ENCODE data around the gene PRR29.
A peak's percentile ranks its signal among the peaks of the same experiment; 100 is the strongest.

PRR29 gene

GRCh38 chr17:64020056-64020766 lies 22.1 kb downstream of the PRR29 start, which contains the start of gene ICAM2:
Gene ICAM2 (minus strand): TSS chr17:64020633. CDS start chr17:64006691, 13,942 bp downstream.
- H3K9me3 ChIP-seq (ENCODE audit: low read length) = no peaks in the 10 kb centered on the region
- TF ChIP-seq CTCF (IDR thresholded peaks at IDR 0.05; ENCODE audit: low read length) (no peak), EZH2 (IDR thresholded peaks at IDR 0.05; ENCODE audit: borderline replicate concordance, low read length) (no peak)
- H3K4me1 ChIP-seq (ENCODE audit: insufficient read depth, low read length, severe bottlenecking) = peaks cover 93% of the 10 kb centered on the region
- no peak within 1 kb of the TSS for H2AFZ ChIP-seq (ENCODE audit: low read length)
- H3K4me2 ChIP-seq (ENCODE audit: low read length) = peak within 1 kb of the TSS; percentile 87
- no peaks in the 10 kb centered on the region for H4K20me1 ChIP-seq (ENCODE audit: insufficient read depth, low read length)
- H3K79me2 ChIP-seq (ENCODE audit: insufficient read depth, low read length) = peaks cover 30% of the 10 kb centered on the region
- H3K9ac ChIP-seq (ENCODE audit: low read length) = peak within 1 kb of the TSS; percentile 93
- no peaks in the 10 kb centered on the region for H3K27me3 ChIP-seq (ENCODE audit: insufficient read depth, low read length)
- peaks cover 26% of the 10 kb centered on the region for H3F3A ChIP-seq (ENCODE audit: insufficient read depth, low read length)
- H3K36me3 ChIP-seq (ENCODE audit: insufficient read depth, low read length) = no peaks in the 10 kb centered on the region
- peak within 1 kb of the TSS; percentile 100 for H3K27ac ChIP-seq (ENCODE audit: low read depth, low read length, poor library complexity, severe bottlenecking)
- peak within 1 kb of the TSS; percentile 75 for H3K4me3 ChIP-seq (ENCODE audit: low read depth, low read length, poor library complexity, severe bottlenecking)
- no peaks in the 10 kb centered on the region for H3K9me2 ChIP-seq (ENCODE audit: low read depth, low read length)

- H3F3A ChIP-seq (ENCODE audit: insufficient read depth, low read length) = peaks cover 21% of the 10 kb centered on the region
- H3K36me3 ChIP-seq (ENCODE audit: insufficient read depth, low read length) = no peaks in the 10 kb centered on the region
- no peaks in the 10 kb centered on the region for H3K27me3 ChIP-seq (ENCODE audit: insufficient read depth, low read length)
- H3K4me2 ChIP-seq (ENCODE audit: low read length) = no peak overlapping the region
- H3K79me2 ChIP-seq (ENCODE audit: insufficient read depth, low read length) = peaks cover 10% of the 10 kb centered on the region
- peaks cover 86% of the 10 kb centered on the region for H3K4me1 ChIP-seq (ENCODE audit: insufficient read depth, low read length, severe bottlenecking)
- H3K27ac ChIP-seq (ENCODE audit: low read depth, low read length, poor library complexity, severe bottlenecking) = peak overlapping the region; percentile 100
- H3K4me3 ChIP-seq (ENCODE audit: low read depth, low read length, poor library complexity, severe bottlenecking) = no peak overlapping the region
- H2AFZ ChIP-seq (ENCODE audit: low read length) = 0 out of 2 replicates have a peak overlapping the region, but pooled peaks have one; percentile 54
- no peaks in the 10 kb centered on the region for H4K20me1 ChIP-seq (ENCODE audit: insufficient read depth, low read length)
- no peak for TF ChIP-seq EZH2 (IDR thresholded peaks at IDR 0.05; ENCODE audit: borderline replicate concordance, low read length)
- TF ChIP-seq CTCF (IDR thresholded peaks at IDR 0.05; ENCODE audit: low read length) = no peak
- H3K9me3 ChIP-seq (ENCODE audit: low read length) = no peaks in the 10 kb centered on the region
- H3K9ac ChIP-seq (ENCODE audit: low read length) = peak overlapping the region; percentile 22; the same call in 1 of the 2 replicates
- no peaks in the 10 kb centered on the region for H3K9me2 ChIP-seq (ENCODE audit: low read depth, low read length)
Observed at GRCh38 chr17:64022611-64023063, 24.5 kb downstream of the PRR29 start.

GRCh38 chr17:64024215-64024654 lies 26.1 kb downstream of the PRR29 start:
- Histone ChIP-seq H3F3A (ENCODE audit: insufficient read depth, low read length) (peaks cover 21% of the 10 kb centered on the region), H4K20me1 (ENCODE audit: insufficient read depth, low read length) (no peaks in the 10 kb centered on the region), H3K36me3 (ENCODE audit: insufficient read depth, low read length) (no peaks in the 10 kb centered on the region), H2AFZ (ENCODE audit: low read length) (peak overlapping the region; percentile 5; the same call in 1 of the 2 replicates), H3K4me1 (ENCODE audit: insufficient read depth, low read length, severe bottlenecking) (peaks cover 70% of the 10 kb centered on the region), H3K4me3 (ENCODE audit: low read depth, low read length, poor library complexity, severe bottlenecking) (no peak overlapping the region), H3K9me3 (ENCODE audit: low read length) (no peaks in the 10 kb centered on the region), H3K27ac (ENCODE audit: low read depth, low read length, poor library complexity, severe bottlenecking) (peak overlapping the region; percentile 94), H3K27me3 (ENCODE audit: insufficient read depth, low read length) (no peaks in the 10 kb centered on the region), H3K79me2 (ENCODE audit: insufficient read depth, low read length) (no peaks in the 10 kb centered on the region), H3K4me2 (ENCODE audit: low read length) (peak overlapping the region; percentile 55; the same call in 1 of the 2 replicates), H3K9ac (ENCODE audit: low read length) (peak overlapping the region; percentile 54; the same call in 1 of the 2 replicates), H3K9me2 (ENCODE audit: low read depth, low read length) (no peaks in the 10 kb centered on the region)
- TF ChIP-seq CTCF (IDR thresholded peaks at IDR 0.05; ENCODE audit: low read length) (no peak), EZH2 (IDR thresholded peaks at IDR 0.05; ENCODE audit: borderline replicate concordance, low read length) (no peak)
